M059J (cell line): ENCODE data around the gene SAMD14. TPM values are rescaled to one million over a fixed set of nuclear protein-coding genes. Genes with fewer than 3 reads are reported as not detected.
A peak's percentile ranks its signal among the peaks of the same experiment; 100 is the strongest.

Source experiments
- DNase-seq: peaks from one replicate; pipeline ENCODE4 v3.0.0-alpha.2; 2012; ENCODE audit warnings: low read depth
- total RNA-seq: library from RNA; depleted of rRNA; stranded (reverse); fragments of >200 nt; shearing (Covaris generic); gene quantifications from 2 replicates; pipeline ENCODE4 v1.2.3, GENCODE V29; 2014

SAMD14 gene
- total RNA-seq, 1 experiment from 2014 or later = 0.49 TPM

- peak; percentile 60 for DNase-seq
Measured at GRCh38 chr17:50148226-50149090, 18.5 kb upstream of the SAMD14 start.

- DNase-seq = peak; percentile 61
Measured at GRCh38 chr17:50147841-50148225, 17.9 kb upstream of the SAMD14 start.

GRCh38 chr17:50146927-50147665, 17.1 kb upstream of the SAMD14 start:
- DNase-seq = no peak

- DNase-seq = no peak
Measured at GRCh38 chr17:50146230-50146926, 16.4 kb upstream of the SAMD14 start.

GRCh38 chr17:50145532-50146229, 15.7 kb upstream of the SAMD14 start:
- DNase-seq = no peak

GRCh38 chr17:50144845-50145531, 15.0 kb upstream of the SAMD14 start:
- peak; percentile 23 for DNase-seq

- DNase-seq = no peak
Measured at GRCh38 chr17:50144355-50144754, 14.4 kb upstream of the SAMD14 start.

- no peak for DNase-seq
Measured at GRCh38 chr17:50143461-50144176, 13.7 kb upstream of the SAMD14 start.

GRCh38 chr17:50141745-50142110, 11.8 kb upstream of the SAMD14 start:
- no peak for DNase-seq

- DNase-seq = no peak
Measured at GRCh38 chr17:50141026-50141744, 11.2 kb upstream of the SAMD14 start.

- DNase-seq = peak; percentile 48
Measured at GRCh38 chr17:50139950-50140885, 10.3 kb upstream of the SAMD14 start.

- no peak for DNase-seq
Measured at GRCh38 chr17:50139185-50139783, 9.3 kb upstream of the SAMD14 start.

- DNase-seq = no peak
Measured at GRCh38 chr17:50137042-50137441, 7.1 kb upstream of the SAMD14 start.

GRCh38 chr17:50136096-50136687, 6.2 kb upstream of the SAMD14 start:
- DNase-seq = no peak

GRCh38 chr17:50135316-50136095, 5.5 kb upstream of the SAMD14 start:
- no peak for DNase-seq

- peak; percentile 65 for DNase-seq
Measured at GRCh38 chr17:50134206-50135110, 4.5 kb upstream of the SAMD14 start.
